Embryonic facial prominence (tissue), 1 donor: ENCODE data around the gene ADGRD1.
"Not testable (repeated sequence)": the region's sequence is repeated elsewhere in the genome, so short reads cannot be mapped to it uniquely, and the experiment has no call there.

Experiments
- DNase-seq: peaks from one replicate; pipeline ENCODE4 v3.0.0-alpha.2; 2016; ENCODE audit errors: extremely low spot score

The ADGRD1 gene

DNA sequence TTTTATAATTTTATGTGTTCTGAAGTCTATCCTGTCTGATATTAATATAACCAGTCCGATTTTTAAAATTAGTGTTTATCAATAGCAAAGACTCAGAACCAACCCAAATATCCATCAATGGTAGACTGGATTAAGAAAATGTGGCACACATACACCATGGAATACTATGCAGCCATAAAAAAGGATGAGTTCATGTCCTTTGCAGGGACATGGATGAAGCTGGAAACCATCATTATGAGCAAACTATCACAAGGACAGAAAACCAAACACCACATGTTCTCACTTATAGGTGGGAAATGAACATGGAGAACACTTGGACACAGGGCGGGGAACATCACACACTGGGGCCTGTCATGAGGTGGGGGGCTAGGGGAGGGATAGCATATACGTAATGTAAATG, 16.2 kb upstream of the ADGRD1 start:
- DNase-seq = not testable (repeated sequence)

GRCh38 chr12:130938186-130938585, 15.5 kb upstream of the ADGRD1 start:
- DNase-seq = no peak

DNA sequence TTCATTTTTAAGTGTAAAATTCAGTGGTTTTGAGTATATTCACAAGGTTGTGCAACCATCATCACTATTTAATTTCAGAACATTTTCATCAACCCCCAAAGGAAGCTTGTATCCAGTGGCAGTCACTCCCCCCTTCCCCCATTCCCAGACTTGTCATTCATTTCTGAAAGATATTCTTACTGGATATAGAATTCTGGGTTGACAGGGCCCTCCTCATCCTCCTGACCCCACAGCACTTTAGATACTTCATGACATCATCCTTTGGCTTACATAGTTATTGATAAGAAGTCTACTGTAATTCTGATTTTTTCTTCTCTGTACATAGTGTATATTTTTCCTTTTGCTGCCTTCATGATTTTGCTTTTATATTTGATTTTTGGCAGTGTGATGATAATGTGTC, 8.8 kb upstream of the ADGRD1 start:
- DNase-seq = no peak

- DNase-seq = no peak
Observed at GRCh38 chr12:130945786-130946492, 7.8 kb upstream of the ADGRD1 start.

DNA sequence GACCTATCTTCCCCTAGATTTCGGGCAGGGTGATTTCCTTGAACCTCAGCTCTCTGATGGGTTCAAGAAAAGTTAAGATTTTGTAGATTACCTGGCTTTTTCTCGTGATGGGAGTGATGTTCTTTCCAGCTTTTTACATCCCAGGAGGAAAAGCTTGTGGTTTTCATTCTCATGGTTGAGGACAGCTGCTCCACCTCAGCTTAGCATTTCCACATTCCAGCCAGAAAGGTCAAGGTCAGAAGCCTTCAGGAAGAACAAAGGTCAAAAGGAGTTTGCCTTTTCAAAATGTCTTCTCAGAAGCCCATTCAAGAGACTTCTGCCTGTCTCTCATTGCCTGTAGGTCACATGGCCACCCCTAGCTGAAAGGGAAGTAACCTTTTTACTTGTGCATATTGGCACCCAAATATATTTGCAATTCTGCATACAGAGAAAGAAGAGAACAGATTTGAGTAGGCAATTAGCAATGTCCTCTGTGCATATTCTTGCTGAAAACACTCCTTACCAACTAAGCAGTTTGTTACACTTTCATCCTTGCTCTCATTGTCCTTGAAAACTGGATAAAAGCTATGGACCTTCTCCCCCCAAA, 6.6 kb upstream of the ADGRD1 start:
- DNase-seq = no peak

GRCh38 chr12:130948136-130948535, 5.6 kb upstream of the ADGRD1 start:
- no peak for DNase-seq

GRCh38 chr12:130948751-130949150, 5.0 kb upstream of the ADGRD1 start:
- DNase-seq = no peak

- no peak for DNase-seq
Observed at GRCh38 chr12:130949806-130950205, 3.9 kb upstream of the ADGRD1 start.

DNA sequence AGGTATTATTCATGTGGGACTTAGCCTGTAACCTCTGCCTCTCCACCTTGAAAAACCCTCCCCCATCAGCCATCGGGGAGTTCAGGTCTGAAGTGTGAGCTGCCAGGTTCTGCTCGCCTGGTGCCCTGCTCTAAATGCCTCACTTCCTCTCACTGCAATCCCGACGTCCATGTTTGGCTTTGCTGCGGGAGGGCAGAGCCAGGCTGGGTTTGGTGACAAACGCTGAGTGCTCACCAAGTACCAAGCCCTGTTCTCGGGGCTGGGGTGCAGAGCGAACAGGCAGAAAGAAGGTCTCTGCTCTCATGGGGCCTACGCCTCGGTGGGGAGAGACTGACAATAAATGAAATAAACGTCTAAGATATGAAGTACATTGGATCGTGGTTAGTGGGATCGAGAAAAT, 2.1 kb upstream of the ADGRD1 start:
- no peak for DNase-seq

GRCh38 chr12:130952171-130952954, 1.3 kb upstream of the ADGRD1 start:
- no peak for DNase-seq

DNA sequence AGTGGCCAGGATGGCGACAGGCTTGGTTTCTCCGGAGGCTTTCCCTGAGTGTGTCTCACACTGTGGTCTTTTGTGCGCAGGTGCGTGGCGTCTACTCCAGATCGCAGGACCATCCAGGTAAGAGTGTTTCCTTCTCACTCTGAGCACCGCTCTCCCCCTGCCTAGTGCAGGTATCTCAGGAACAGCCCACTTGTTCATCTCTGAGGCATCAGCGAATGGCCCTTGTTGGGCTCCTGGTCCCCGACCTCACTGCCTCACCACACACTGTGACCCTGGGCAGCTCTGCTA, 781 bp downstream of the ADGRD1 start:
- DNase-seq = no peak

GRCh38 chr12:130955238-130955816, 1.6 kb downstream of the ADGRD1 start:
- no peak for DNase-seq

DNA sequence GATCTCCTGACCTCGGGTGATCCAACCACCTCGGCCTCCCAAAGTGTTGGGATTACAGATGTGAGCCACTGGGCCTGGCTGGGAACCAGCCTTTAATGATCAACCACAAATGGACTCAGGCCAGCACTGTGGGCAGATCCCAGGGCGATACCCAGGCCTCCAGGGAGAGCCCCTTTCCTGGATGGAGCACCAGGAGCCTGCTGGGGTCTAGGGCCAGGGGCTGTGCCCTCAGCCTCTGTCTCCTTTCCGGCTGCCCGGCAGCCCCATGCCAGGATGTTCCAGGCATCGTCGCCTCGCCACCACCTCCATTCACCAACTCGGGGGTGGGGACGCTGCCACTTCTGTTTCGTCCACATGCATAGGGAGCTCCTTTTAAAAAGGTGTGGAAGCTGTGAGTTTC, 2.3 kb downstream of the ADGRD1 start:
- no peak for DNase-seq

DNA sequence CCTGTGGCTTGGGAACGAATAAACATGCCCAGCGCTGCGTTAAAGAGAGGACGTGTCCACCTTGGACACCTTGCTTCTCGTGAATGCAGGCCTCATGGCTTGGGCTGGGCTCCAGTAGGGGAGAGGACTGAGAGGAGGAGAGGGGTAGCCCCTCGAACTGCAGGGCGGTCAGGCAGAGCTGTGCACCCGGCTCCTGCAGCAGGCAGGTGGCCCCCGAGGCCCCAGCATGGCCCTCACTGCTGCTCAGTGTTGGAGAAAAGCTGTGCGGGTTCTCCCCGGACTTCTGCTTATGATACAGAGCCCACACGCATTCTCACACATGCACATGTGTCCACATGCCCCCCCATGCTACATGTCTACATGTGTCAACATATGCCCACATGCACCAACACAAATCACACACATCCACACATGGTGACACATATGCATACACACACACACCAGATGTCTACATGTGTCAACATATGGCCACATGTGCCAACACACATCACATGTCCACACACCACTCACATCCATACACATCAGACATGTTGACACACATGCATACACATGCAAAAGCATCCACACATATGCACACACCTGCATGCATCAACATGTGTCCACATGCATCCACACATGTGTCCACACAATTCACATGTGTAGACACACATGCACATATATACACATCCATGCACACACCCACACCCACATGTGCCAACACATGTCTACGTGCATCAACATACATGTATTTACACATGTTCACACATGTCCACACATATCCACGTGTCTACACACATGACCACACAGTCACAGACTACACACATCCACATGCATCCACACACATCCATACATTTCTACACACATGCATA, 3.0 kb downstream of the ADGRD1 start:
- DNase-seq = no peak

- DNase-seq = no peak
Observed at GRCh38 chr12:130957304-130957621, 3.6 kb downstream of the ADGRD1 start.

DNA sequence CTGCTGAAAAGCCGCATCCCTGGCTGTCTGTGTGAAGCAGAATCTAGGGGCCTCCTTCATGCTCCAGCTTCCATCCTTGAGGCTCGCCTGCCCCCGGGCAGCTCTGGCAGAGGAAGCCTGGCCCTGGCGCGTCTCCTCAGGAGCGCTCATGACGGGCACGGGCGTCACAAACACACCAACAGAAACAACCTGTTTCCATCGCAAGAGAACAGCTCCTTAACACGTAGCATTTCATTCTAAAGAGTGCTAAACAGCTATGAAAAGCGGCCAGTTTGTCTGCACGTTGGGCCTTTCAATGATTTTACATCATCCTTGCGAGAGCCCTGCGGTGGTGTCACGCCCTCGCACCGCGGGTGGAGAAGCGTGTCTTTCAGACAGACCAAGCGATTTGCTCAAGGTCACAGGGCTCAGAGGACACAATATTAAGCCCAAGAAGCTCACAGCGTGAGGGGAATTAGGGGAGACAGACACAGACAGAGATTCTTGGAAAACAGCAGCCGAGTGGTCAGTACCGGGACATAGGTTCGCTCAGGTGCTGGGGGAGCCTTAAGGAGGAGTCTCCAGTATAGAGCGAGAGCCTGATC, 4.9 kb downstream of the ADGRD1 start:
- DNase-seq = no peak

DNA sequence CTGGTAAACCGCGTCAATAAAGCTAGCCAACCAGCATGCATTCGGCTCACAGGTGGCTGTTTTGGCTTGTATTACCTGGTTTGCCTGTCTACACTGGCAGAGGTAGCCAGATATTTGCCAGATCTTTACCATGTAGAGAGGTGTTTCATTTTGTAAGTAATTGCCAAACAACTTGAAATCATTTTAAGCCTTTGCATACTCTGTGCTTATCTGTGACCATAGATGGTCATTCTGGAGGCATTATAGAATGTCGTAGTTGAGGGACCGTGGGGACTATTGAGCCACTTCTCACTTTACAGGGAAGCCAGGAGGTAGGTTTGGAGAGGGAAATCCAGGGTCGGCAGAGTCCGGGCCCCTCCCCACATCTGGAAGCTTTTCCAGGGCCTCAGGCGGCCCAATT, 5.9 kb downstream of the ADGRD1 start:
- no peak for DNase-seq

GRCh38 chr12:130960058-130960457, 6.4 kb downstream of the ADGRD1 start:
- DNase-seq = no peak

- no peak for DNase-seq
Observed at GRCh38 chr12:130960787-130961186, 7.1 kb downstream of the ADGRD1 start.

DNA sequence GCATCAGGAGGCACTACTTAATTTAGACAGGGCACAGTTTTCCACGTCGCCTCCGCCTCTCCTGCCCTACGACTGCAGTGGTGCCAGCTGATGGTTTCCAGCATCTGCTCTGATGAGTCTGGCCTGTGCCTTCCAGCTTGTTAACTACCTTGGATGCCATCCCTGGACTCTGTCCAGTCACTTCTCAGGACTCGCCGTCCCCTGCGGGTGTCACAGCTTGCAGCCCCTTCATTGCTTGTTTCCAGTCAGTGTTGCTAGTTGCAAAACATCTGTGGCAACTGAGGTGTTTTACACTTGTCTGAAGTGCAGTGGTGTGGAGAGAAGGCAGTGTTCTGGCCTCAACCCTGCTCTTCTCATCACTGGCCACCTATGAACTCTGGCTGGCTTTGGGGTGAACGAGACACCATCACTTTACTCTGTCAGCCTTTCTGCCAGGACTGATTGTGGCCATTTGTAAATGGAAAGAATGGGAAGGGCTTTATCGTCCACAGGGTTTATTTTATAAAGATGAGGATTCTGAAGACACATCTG, 8.3 kb downstream of the ADGRD1 start:
- DNase-seq = peak; percentile 17

- no peak for DNase-seq
Observed at GRCh38 chr12:130965214-130965613, 11.5 kb downstream of the ADGRD1 start.
